GM12878 (cell line): Measurements from ENCODE around the gene LRP8. TPM values are rescaled to one million over a fixed set of nuclear protein-coding genes. Genes with fewer than 3 reads are reported as not detected.

ENCODE experiments used
- CUX1 ChIP-seq: IDR thresholded peaks from 2 replicates; pipeline ENCODE4 v1.6.1; 2012; ENCODE audit warnings: improper control_type of control experiment, low read depth, low read length; ENCODE audit not compliant: insufficient replicate concordance
- RELB ChIP-seq: fragments of 450-650 bp; IDR thresholded peaks from 2 replicates; pipeline ENCODE4 v1.6.1; 2017; ENCODE audit warnings: low read depth, mild to moderate bottlenecking, moderate library complexity
- ZNF687 ChIP-seq: fragments of 450-650 bp; IDR thresholded peaks from 2 replicates; pipeline ENCODE4 v1.6.1; 2017; ENCODE audit warnings: mild to moderate bottlenecking, moderate library complexity
- polyA plus RNA-seq, 11 experiments: library from polyadenylated mRNA; depleted of rRNA in 4 of 11; unstranded in 6 of 11; stranded (reverse) in 5 of 11; fragments of >200 nt; fragmentation: Nextera tagmentation in 4 of 11; fragmentation: Illumina TruSeq in 1 of 11; extraction: Ambion mirVana in 4 of 11; extraction: Trizol in 1 of 11; gene quantifications; 1 replicate in 1 of 11; 2 replicates in 10 of 11; pipeline versions ENCODE4 v1.2.1 to v1.2.3, GENCODE V29; 2011 to 2016; ENCODE audit warnings: inconsistent platforms in 2 of 11, missing spikeins in 2 of 11, low read depth in 1 of 11
- total RNA-seq, 4 experiments: library from RNA; depleted of rRNA in 3 of 4; stranded (reverse); fragments of >200 nt in 3 of 4; fragmentation: Illumina TruSeq in 1 of 4; extraction: Trizol in 1 of 4; gene quantifications; 2 replicates each; pipeline versions ENCODE4 v1.2.1 to v1.2.3, GENCODE V29; 2013 to 2021

The LRP8 gene
- total and polyA plus RNA-seq, 10 of the 15 experiments (the other 5 are each of a cell fraction or from before 2014, with no cell fraction given) = 2.8 to 40.5 (median 22.3) TPM

- TF ChIP-seq RELB = peak; percentile 61
- TF ChIP-seq ZNF687 = peak; percentile 86
- no peak for TF ChIP-seq CUX1
These were observed 35.2 kb downstream of the LRP8 start (continued) for GRCh38 chr1:53292690-53293089.
